ENCODE measurements around the gene VAMP2. TPM values are rescaled to one million over a fixed set of nuclear protein-coding genes. Genes with fewer than 3 reads are reported as not detected.
"Not testable (repeated sequence)": the region's sequence is repeated elsewhere in the genome, so short reads cannot be mapped to it uniquely, and the experiment has no call there.

The VAMP2 gene
- total RNA-seq, 1 donor from 2014 or later, result 64.6 TPM

GRCh38 chr17:8176998-8177731, 14.4 kb upstream of the VAMP2 start:
- intact Hi-C loops (cut with micrococcal nuclease), result loop anchor here (1.0 kb wide), 1 partner anchor 9 kb away; no protein-coding TSS in a partner anchor

- intact Hi-C loops (cut with micrococcal nuclease), result loop anchor here (1.0 kb wide), 1 partner anchor 10 kb away; no protein-coding TSS in a partner anchor
These were observed 13.6 kb upstream of the VAMP2 start, which contains the start of gene TMEM107 for GRCh38 chr17:8176197-8176940. Gene TMEM107 (minus strand): TSS chr17:8176380. CDS start chr17:8176286, 94 bp downstream.

GRCh38 chr17:8175795-8176196, 13.0 kb upstream of the VAMP2 start:
- intact Hi-C loops (cut with micrococcal nuclease), result loop anchor here (1.0 kb wide), 1 partner anchor 11 kb away; no protein-coding TSS in a partner anchor

- intact Hi-C loops (cut with micrococcal nuclease), result loop anchor here (1.0 to 2.0 kb wide), 7 partner anchors 10 to 331 kb away; partner anchors contain the start of gene CTC1
These were observed 11.1 kb upstream of the VAMP2 start for GRCh38 chr17:8173871-8174322.

- intact Hi-C loops (cut with micrococcal nuclease), result loop anchor here (1.0 to 2.0 kb wide), 7 partner anchors 9 to 330 kb away; partner anchors contain the start of gene CTC1
These were observed 10.5 kb upstream of the VAMP2 start for GRCh38 chr17:8173056-8173870.

- intact Hi-C loops (cut with micrococcal nuclease), result not testable (repeated sequence)
These were observed 7.4 kb upstream of the VAMP2 start for GRCh38 chr17:8170186-8170585.

GRCh38 chr17:8167526-8167925, 4.8 kb upstream of the VAMP2 start:
- intact Hi-C loops (cut with micrococcal nuclease), result no loop called here

GRCh38 chr17:8166731-8167130, 4.0 kb upstream of the VAMP2 start:
- intact Hi-C loops (cut with micrococcal nuclease), result no loop called here

GRCh38 chr17:8164815-8165131, 2.0 kb upstream of the VAMP2 start:
- intact Hi-C loops (cut with micrococcal nuclease), result loop anchor here (1.0 kb wide), 1 partner anchor 9 kb away; no protein-coding TSS in a partner anchor

- intact Hi-C loops (cut with micrococcal nuclease), result loop anchor here (1.0 kb wide), 1 partner anchor 9 kb away; no protein-coding TSS in a partner anchor
These were observed 1.4 kb upstream of the VAMP2 start for GRCh38 chr17:8163978-8164814.

GRCh38 chr17:8162997-8163977, 539 bp upstream of the VAMP2 start:
- intact Hi-C loops (cut with micrococcal nuclease), result no loop called here

GRCh38 chr17:8161289-8162232, 1.2 kb downstream of the VAMP2 start:
- intact Hi-C loops (cut with micrococcal nuclease), result no loop called here

GRCh38 chr17:8160741-8161221, 2.0 kb downstream of the VAMP2 start:
- intact Hi-C loops (cut with micrococcal nuclease), result no loop called here

GRCh38 chr17:8160224-8160577, 2.5 kb downstream of the VAMP2 start:
- intact Hi-C loops (cut with micrococcal nuclease), result no loop called here

- intact Hi-C loops (cut with micrococcal nuclease), result loop anchor here (10.0 kb wide), 2 partner anchors 275 to 925 kb away; partner anchors contain the start of genes CHD3, DVL2 and PHF23
These were observed 3.1 kb downstream of the VAMP2 start for GRCh38 chr17:8159459-8160223.

GRCh38 chr17:8159032-8159400, 3.7 kb downstream of the VAMP2 start:
- intact Hi-C loops (cut with micrococcal nuclease), result loop anchor here (10.0 kb wide), 2 partner anchors 274 to 924 kb away; partner anchors contain the start of genes CHD3, DVL2 and PHF23

All from T-helper 2 cell treated with Interferon-gamma antibody and Interleukin-4, amounts not matched to agents 100 ng/mL and 5 ng/mL, for 36 hours (primary cell).